HG03064 (cell line): Measurements from ENCODE around the gene MT1F.

Source experiments
- ATAC-seq: cut with Tn5 transposase; IDR thresholded peaks from one replicate; pipeline ENCODE4 v1.9.1; 2021; ENCODE audit warnings: low read depth; ENCODE audit not compliant: unreplicated experiment

Gene MT1F

DNA sequence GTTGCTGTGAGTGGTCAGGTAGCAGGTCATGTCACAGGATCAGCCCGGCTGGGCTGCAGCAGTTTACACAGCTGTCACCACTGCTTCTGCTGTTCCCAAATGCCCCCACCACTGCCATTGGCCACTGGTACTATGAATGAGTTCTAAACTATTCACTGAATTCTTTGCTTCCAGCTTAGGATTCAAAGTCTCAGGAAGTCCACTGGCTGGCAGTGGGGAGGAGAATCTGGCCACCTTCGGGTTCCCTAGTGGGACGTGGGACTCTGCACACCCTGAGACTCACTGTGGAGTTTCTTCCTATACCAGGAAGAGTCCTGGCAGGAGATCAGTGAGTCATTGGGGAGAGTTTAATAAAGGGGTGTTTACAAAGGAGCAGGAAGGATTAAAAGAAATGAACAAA, 31.4 kb downstream of the MT1F start:
- ATAC-seq, result no peak

DNA sequence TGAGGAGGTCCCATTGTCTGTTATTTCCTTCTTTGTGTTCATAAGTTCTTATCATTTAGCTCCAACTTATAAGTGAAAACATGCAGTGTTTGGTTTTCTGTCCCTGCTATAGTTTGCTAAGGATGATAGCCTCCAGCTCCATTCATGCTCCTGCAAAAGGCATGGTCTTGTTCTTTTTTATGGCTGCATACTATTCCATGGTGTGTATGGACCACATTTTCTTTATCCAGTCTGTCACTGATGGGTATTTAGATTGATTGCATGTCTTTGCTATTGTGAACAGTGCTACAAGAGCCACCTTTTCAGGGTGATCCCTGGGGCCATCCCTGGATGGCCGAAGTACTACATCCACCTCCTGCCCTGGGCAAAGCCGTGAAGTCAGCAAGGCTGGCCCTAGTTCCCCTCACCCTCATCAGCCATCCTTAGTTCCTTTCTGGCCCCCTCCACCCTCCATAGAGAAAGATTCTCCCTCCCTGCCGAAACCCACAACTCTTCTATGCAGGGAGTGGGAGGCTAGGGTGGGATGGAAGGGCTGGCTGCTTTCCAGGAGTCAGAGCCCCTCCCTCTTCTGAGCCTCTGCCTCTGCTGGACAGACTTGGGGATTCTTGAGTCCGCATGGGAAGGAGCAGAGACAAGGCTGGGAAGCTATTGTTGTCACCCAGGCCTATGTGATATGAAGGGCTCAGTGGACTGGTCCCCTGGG, 32.8 kb downstream of the MT1F start:
- no peak for ATAC-seq

DNA sequence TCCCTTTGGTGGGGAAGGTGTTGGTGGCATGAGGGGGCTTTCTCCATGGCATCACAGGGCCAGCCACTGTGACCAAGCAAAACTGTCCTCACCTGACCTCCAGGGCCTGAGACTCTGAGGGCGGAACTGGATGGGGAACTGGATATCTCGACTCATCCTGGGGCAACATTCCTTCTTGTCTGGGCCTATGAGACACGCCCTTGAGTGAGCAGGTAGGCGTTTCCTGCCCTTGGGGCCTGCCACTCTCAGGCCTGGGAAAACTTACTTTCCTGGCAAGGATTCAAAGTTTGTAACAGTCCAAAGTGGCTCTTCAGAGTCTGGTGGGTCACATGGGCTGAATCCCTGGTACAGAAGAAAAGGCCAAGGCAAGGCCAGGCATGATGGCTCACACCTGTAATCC, 34.1 kb downstream of the MT1F start:
- no peak for ATAC-seq

DNA sequence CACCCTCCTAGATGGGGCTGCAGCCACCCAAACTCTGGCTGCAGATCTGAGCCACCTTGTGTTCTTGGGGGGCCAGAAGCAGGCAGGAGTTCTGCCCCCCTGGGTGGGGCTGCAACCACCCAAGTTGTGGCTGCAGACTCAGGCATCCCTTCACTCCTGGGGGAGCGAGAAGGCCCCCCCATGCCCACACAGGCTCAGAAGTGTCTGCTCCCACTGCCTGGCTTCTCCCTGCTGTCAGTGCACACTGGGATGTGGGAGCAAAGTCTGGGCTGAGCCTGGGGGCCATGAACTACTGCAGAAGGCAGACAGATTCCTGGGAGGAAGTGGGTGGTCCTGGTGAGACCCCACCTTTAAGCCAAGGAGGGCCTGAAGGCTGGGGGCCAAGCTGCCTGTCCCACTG, 37.5 kb downstream of the MT1F start:
- ATAC-seq, result no peak

DNA sequence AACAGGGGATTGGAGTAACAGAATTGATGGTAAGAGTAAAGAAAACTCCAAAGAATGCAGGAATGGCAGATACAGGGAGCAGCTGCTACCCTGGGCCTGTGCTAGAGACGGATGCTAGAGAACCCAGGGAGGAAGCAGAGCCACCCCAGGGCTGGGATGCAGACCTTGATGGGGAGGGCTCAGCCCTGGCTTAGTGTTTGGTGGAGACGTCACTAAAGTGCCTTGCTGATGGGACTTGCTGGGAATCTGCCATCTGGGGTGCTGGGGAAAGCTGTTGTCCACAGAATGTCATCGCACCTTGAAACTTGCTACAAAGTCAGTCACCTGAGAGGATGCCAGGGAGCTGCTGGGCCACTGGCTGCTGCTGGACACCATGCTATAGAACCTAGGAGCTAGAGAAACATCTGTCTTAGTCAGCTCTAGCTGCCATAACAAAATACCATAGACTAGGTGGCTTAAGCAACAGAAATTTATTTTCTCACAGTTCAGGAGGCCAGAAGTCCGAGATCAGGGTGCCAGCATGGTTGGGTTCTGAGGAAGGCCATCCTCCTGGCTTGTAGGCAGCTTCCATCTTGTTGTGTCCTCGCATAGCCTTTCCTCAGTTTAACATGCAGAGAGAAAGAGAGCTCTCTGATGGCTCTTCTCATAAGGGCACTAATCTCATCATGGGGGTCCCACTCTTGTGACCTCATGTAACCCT, 39.8 kb downstream of the MT1F start:
- ATAC-seq, result no peak

DNA sequence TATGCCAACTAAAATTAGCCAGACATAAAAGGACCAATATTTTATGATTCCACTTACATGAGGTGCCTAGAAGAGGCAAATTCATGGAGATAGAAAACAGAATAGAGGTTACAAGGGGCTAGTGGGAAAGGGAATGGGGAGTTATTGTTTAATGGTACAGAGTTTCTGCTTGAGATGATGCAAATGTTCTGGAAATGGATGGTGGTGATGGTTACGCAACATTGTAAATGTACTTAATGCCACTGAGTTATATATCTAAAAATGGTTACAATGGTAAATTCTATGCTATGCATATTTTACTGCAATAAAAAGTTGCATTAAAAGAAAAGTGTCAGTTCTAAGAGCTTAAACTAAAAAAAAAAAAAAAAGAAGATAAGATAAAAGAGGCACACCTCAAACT, 42.4 kb downstream of the MT1F start:
- ATAC-seq, result no peak

DNA sequence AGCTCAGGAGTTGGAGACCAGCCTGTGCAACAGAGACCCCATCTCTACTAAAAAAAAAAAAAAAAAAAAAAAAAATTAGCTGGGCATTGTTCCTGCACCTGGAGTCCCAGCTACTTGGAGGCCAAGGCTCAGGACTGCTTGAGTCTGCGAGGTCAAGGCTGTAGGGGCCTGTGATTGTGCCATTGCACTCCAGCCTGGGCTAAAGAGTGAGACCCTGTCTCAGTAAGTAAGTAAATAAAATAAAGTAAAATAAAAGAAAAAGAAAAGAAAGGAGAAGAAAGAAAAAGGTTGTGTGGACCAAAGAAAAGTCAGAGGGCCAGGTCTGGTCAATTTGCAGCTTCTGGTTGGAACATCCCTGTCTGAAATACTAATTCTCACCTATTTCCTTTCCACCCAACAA, 42.9 kb downstream of the MT1F start:
- no peak for ATAC-seq

DNA sequence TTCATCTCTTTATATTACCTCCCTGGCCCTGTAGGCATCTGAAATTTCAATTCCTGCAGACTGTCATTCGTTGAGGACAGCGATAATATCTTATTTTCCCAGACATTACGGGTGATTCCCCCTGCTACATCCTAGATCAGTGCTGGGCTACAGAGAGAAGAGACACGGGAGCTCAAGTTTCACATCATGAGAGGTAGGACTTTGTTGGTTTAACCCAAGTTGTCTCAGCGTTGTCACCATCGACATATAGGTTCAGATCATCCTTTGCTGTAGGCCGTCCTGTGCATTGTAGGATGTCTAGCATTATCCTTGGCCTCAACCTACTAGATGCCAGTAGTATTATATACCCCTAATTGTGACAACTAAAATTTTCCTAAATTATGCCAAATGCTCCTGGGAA, 43.8 kb downstream of the MT1F start:
- no peak for ATAC-seq

DNA sequence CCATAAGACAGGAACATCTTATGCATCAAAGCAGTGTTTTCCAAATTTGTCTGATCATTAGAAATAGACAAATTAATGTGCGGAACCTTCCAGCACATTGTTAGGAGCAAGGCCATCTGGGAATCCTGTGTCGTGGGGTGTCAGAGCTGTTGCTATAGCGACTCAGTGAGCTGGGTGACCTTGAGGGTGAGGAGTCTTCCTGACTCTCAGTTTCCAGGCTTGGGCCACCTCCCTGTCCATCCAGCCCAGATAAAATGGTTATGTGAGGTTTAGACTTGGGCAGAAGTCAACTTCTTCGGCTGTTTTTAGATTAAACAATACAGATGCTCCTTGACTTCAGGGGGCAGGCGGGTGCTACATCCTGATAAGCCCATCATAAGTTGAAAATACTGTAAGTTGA, 45.1 kb downstream of the MT1F start:
- ATAC-seq, result no peak
